Measurements from ENCODE around the gene DUSP2.
"Not testable (repeated sequence)": the region's sequence is repeated elsewhere in the genome, so short reads cannot be mapped to it uniquely, and the experiment has no call there.

DUSP2 gene

GRCh38 chr2:96150791-96151594, 5.8 kb upstream of the DUSP2 start:
- DNase-seq (ENCODE audit: low read depth) = no peak
- H3K4me3 ChIP-seq (ENCODE audit: low read depth, low read length) = no peak overlapping the region

- H3K4me3 ChIP-seq (ENCODE audit: low read depth, low read length) = no peak overlapping the region
- DNase-seq (ENCODE audit: low read depth) = no peak
Measured at GRCh38 chr2:96150007-96150640, 4.9 kb upstream of the DUSP2 start.

- no peak overlapping the region for H3K4me3 ChIP-seq (ENCODE audit: low read depth, low read length)
- DNase-seq (ENCODE audit: low read depth) = peak; percentile 89
Measured at GRCh38 chr2:96148410-96149217, 3.4 kb upstream of the DUSP2 start.

- no peak for DNase-seq (ENCODE audit: low read depth)
- H3K4me3 ChIP-seq (ENCODE audit: low read depth, low read length) = no peak overlapping the region
Measured at GRCh38 chr2:96147593-96148201, 2.5 kb upstream of the DUSP2 start.

- no peak for DNase-seq (ENCODE audit: low read depth)
- H3K4me3 ChIP-seq (ENCODE audit: low read depth, low read length) = no peak overlapping the region
Measured at GRCh38 chr2:96146881-96147592, 1.8 kb upstream of the DUSP2 start.

GRCh38 chr2:96146153-96146880, 1.1 kb upstream of the DUSP2 start:
- no peak overlapping the region for H3K4me3 ChIP-seq (ENCODE audit: low read depth, low read length)
- no peak for DNase-seq (ENCODE audit: low read depth)

- peak overlapping the region; percentile 55 for H3K4me3 ChIP-seq (ENCODE audit: low read depth, low read length)
- no peak for DNase-seq (ENCODE audit: low read depth)
Measured at GRCh38 chr2:96145848-96146152, 560 bp upstream of the DUSP2 start.

GRCh38 chr2:96144481-96145035, 682 bp downstream of the DUSP2 start:
- no peak for DNase-seq (ENCODE audit: low read depth)
- peak overlapping the region; percentile 55 for H3K4me3 ChIP-seq (ENCODE audit: low read depth, low read length)

GRCh38 chr2:96143848-96144480, 1.3 kb downstream of the DUSP2 start:
- H3K4me3 ChIP-seq (ENCODE audit: low read depth, low read length) = peak overlapping the region; percentile 55
- no peak for DNase-seq (ENCODE audit: low read depth)

- no peak for DNase-seq (ENCODE audit: low read depth)
- peak overlapping the region; percentile 55 for H3K4me3 ChIP-seq (ENCODE audit: low read depth, low read length)
Measured at GRCh38 chr2:96143231-96143847, 1.9 kb downstream of the DUSP2 start.

GRCh38 chr2:96142217-96143113, 2.8 kb downstream of the DUSP2 start:
- DNase-seq (ENCODE audit: low read depth) = no peak
- H3K4me3 ChIP-seq (ENCODE audit: low read depth, low read length) = no peak overlapping the region

GRCh38 chr2:96141624-96141967, 3.6 kb downstream of the DUSP2 start:
- not testable (repeated sequence) for H3K4me3 ChIP-seq (ENCODE audit: low read depth, low read length); DNase-seq (ENCODE audit: low read depth)

GRCh38 chr2:96140941-96141623, 4.2 kb downstream of the DUSP2 start:
- no peak overlapping the region for H3K4me3 ChIP-seq (ENCODE audit: low read depth, low read length)
- DNase-seq (ENCODE audit: low read depth) = no peak

- no peak for DNase-seq (ENCODE audit: low read depth)
- H3K4me3 ChIP-seq (ENCODE audit: low read depth, low read length) = no peak overlapping the region
Measured at GRCh38 chr2:96139181-96139758, 6.0 kb downstream of the DUSP2 start.

- DNase-seq (ENCODE audit: low read depth) = no peak
- no peak within 1 kb of the TSS for H3K4me3 ChIP-seq (ENCODE audit: low read depth, low read length)
Measured at GRCh38 chr2:96138179-96139145, 6.8 kb downstream of the DUSP2 start, which contains the start of gene ASTL. ASTL (minus strand) TSS chr2:96138502; CDS start chr2:96138436, 66 bp downstream.

Measured in skeletal muscle cell (primary cell).